IPS-NIHi11 (cell line): ENCODE results near the gene MAVS.

Experiments
- DNase-seq: peaks from one replicate; pipeline ENCODE4 v3.0.0; 2012; ENCODE audit warnings: mixed read lengths, low spot score

Gene MAVS

GRCh38 chr20:3846740-3847428 is at the start of gene MAVS:
MAVS (plus strand) TSS chr20:3846834; CDS start chr20:3854625, 7,791 bp downstream.
- DNase-seq = peak; percentile 99

- no peak for DNase-seq
Measured at GRCh38 chr20:3797226-3797545, 49.4 kb upstream of the MAVS start.

GRCh38 chr20:3797592-3798372 is 48.9 kb upstream of the MAVS start:
- DNase-seq = no peak

- no peak for DNase-seq
Measured at GRCh38 chr20:3798373-3798768, 48.3 kb upstream of the MAVS start.

- DNase-seq = no peak
Measured at GRCh38 chr20:3798908-3799248, 47.8 kb upstream of the MAVS start.

DNA sequence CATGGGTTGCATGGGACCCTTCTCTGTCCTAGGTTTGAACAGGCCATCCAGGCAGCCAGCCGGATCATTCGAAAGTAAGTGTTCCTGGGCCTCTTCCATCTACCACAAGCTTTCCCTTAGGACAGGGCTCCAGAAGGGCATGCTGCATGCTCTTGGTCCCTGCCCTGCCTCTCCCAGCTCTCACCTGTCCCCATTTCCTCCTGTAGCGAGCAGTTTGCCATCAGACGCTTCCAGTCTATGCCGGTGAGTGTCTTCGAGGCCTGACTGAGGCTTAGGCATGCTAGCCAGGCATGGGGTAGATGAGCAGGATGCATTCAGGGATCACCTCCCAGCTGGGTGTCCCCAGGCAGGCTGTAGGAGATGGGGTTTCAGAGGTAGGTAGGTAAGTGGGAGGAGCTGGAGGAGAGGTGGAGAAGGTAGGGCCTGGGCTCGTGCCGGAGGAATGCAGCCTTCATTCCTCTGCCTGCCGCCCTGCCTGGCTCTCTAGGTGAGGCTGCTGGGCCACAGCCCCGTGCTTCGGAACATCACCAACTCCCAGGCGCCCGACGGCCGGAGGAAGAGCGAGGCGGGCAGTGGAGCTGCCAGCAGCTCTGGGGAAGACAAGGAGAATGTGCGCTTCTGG is 46.3 kb upstream of the MAVS start:
- peak; percentile 55 for DNase-seq

DNA sequence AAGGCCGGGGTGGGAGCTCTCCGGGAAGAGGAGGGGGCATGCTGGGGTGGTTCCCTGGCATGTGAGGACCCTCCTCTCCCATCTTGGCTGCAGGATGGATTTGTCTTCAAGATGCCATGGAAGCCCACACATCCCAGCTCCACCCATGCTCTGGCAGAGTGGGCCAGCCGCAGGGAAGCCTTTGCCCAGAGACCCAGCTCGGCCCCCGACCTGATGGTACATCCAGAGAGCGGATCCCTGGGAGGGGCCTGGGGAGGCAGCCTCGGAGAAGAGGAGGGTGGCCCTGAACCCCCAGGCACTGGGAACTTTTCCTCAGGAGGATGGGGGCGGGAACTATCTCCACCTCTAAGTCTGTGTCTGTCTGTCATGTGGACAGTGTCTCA is 45.8 kb upstream of the MAVS start:
- DNase-seq = no peak

GRCh38 chr20:3801299-3801698 is 45.3 kb upstream of the MAVS start:
- DNase-seq = no peak

GRCh38 chr20:3801846-3802245 is 44.8 kb upstream of the MAVS start:
- DNase-seq = no peak

GRCh38 chr20:3802524-3803239 is 44.0 kb upstream of the MAVS start:
- DNase-seq = no peak

- no peak for DNase-seq
Measured at GRCh38 chr20:3803289-3803688, 43.3 kb upstream of the MAVS start.

DNA sequence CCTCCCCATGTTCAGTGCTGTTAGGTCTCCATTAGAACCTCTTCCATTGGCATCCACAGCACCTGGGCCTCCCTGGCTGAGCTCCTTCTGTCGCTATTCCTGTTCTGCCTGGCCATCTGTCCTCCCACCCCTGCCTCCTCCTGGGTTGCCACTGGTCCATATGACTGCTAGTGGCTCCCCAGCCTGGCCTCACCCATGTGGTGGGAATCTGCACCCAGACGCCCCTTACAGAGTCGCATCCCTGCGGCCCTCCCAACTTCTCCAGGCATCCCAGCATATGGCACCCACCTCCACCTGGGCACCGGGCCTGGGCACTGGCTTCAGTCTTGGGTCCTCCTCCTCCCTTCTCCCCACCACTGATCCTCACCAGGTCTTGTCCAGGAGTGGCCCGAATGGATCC is 42.8 kb upstream of the MAVS start:
- no peak for DNase-seq

DNA sequence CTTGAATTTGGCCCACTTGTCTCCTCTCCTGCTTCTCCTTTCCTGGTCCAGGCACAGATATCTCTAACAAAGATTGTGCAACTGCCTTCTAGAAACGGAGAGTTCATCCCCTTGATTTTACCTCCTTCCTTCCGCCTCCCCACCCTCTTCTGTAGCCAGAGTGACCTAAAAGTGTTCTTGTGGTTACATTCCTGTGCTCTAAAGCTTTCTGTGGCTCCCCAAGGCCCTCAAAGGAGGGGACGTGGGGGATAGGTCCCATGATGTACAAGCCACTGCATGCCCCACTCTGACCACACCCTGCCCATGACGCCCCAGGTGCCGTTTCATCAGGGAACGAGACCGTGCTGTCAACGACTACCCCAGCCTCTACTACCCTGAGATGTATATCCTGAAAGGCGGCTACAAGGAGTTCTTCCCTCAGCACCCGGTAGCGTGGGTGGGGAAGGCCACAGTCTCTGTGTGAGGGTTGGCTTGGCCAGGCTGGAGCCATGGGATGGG is 42.3 kb upstream of the MAVS start:
- DNase-seq = no peak

- no peak for DNase-seq
Measured at GRCh38 chr20:3804781-3805180, 41.9 kb upstream of the MAVS start.

- no peak for DNase-seq
Measured at GRCh38 chr20:3808544-3808943, 38.1 kb upstream of the MAVS start.

- peak; percentile 63 for DNase-seq
Measured at GRCh38 chr20:3811467-3812258, 35.0 kb upstream of the MAVS start.

DNA sequence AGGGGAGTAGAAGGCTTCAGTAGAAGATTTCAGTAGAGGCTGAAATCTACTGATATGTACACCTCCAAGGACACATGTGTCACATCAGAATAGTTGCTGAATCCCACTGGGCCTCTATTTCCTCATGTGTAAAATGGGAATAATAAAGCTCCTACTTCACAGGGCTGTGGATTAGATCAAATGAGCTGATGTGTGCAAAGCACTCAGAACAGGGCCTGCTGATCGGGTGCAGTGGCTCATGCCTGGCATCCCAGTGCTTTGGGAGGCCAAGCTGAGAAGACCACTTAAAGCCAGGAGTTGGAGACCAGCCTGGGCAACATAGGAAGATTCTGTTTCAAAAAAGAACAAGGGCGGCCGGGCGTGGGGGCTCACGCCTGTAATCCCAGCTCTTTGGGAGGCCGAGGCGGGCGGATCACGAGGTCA is 34.4 kb upstream of the MAVS start:
- DNase-seq = no peak

DNA sequence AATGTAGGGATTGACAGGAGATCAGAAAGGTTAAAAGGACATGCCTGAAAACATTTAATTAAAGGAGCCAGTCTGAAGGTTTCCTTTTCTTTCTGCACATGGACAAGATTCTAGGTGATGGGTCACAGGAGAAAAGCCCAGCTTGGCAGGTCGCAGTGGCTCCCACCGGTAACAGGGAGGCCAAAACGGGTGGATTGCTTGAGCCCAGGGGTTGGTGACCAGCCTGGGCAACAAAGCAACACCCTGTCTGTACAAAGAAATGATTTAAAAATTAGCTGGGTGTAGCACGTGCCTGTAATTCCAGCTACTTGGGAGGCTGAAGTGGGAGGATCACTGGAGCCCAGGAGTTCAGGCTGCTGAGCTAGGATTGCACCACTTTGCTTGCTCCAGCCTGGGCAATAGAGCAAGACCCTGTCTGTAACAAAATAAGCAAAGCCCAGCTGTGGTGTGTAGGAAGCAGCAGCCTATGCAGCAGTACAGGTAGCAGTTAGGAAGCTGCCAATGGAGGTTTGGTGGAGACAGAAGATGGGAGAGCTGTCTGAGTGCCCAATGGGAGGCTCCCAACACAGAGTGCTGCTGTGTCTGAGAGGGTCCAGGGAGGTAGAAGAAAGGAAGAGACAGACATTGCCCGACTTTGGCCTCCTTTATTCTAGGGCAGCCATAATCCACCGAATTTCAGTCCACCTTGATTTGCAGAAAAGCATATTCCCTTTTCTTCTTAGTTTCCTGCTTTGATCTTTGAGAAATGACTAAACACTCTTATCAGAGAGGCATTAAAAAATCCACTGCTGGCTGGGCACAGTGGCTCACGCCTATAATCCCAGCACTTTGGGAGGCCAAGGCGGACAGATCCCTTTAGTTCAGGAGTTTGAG is 33.4 kb upstream of the MAVS start:
- no peak for DNase-seq

- no peak for DNase-seq
Measured at GRCh38 chr20:3813848-3814581, 32.6 kb upstream of the MAVS start.

DNA sequence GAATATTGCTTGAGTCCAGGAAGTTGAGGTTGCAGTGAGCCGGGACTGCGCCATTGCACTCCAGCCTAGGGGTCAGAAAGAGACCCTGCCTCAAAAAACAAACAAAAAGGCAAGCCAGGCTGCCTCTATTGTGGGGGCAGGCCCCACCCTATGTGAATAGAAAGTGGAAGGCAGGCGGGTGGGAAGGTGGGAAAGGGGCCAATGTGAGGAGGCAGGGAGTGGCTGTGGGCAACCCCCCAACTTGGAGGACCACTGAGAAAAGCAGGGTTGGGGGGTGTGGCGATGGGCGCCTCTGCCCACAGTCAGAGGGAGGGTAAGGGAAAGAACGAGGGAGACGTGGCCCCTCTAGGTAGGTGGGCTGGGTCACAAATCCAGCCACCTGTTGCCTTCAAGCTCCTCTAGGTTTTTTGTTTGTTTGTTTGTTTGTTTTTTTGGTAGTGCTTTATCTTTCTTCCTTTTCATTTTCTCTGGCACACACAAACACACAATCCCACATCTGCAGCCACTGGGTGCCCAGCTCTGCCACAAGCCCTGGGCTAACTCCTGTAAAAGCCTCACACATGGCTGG is 31.6 kb upstream of the MAVS start:
- no peak for DNase-seq
